Fibroblast of mammary gland (primary cell): ENCODE data around the gene PREP.

Experiments
- DNase-seq: peaks from one replicate; pipeline ENCODE4 v3.0.0-alpha.2; 2010; ENCODE audit warnings: low read depth
- H3K4me3 ChIP-seq: 2 replicates; pipeline ENCODE4 v1.5.1; 2011; ENCODE audit warnings: low read depth, mild to moderate bottlenecking, low read length, moderate library complexity; ENCODE audit not compliant: control insufficient read depth
- TF ChIP-seq, protein P1 (sequence below): conservative IDR thresholded peaks from 2 replicates; pipeline ENCODE4 v1.5.1; 2011; ENCODE audit warnings: low read depth, low read length, inconsistent platforms; ENCODE audit not compliant: control insufficient read depth, insufficient read depth

Gene PREP

GRCh38 chr6:105398859-105399258 is 4.0 kb downstream of the PREP start:
- DNase-seq: no peak
- no peak overlapping the region for H3K4me3 ChIP-seq
- TF ChIP-seq, protein P1, sequence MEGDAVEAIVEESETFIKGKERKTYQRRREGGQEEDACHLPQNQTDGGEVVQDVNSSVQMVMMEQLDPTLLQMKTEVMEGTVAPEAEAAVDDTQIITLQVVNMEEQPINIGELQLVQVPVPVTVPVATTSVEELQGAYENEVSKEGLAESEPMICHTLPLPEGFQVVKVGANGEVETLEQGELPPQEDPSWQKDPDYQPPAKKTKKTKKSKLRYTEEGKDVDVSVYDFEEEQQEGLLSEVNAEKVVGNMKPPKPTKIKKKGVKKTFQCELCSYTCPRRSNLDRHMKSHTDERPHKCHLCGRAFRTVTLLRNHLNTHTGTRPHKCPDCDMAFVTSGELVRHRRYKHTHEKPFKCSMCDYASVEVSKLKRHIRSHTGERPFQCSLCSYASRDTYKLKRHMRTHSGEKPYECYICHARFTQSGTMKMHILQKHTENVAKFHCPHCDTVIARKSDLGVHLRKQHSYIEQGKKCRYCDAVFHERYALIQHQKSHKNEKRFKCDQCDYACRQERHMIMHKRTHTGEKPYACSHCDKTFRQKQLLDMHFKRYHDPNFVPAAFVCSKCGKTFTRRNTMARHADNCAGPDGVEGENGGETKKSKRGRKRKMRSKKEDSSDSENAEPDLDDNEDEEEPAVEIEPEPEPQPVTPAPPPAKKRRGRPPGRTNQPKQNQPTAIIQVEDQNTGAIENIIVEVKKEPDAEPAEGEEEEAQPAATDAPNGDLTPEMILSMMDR: no peak

- TF ChIP-seq, protein P1: no peak
- DNase-seq: no peak
- H3K4me3 ChIP-seq: no peak overlapping the region
Observed at GRCh38 chr6:105397987-105398386, 4.9 kb downstream of the PREP start.

GRCh38 chr6:105391705-105392104 is 11.2 kb downstream of the PREP start:
- TF ChIP-seq, protein P1: no peak
- no peak overlapping the region for H3K4me3 ChIP-seq
- no peak for DNase-seq

DNA sequence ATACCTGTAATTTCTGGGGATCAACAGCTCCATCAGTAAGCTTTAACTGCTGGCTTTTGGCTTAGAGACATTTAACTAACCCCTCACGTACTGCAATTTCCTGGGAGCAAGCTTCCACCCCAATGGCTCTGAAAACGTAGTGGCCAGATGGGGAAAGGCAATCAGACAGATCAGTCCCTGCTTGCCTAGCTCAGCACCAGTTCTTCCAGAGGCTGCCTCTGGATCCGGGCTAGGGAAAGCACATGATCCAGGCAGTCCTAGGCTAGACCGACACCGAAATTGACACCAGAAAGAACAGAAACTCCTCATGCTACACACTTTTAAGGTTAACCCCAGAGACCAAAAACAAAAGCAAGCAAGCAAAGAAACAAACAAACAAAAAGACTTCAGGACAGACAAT is 13.3 kb downstream of the PREP start:
- peak; percentile 13 for DNase-seq
- TF ChIP-seq, protein P1: no peak
- no peak overlapping the region for H3K4me3 ChIP-seq

GRCh38 chr6:105388392-105388791 is 14.5 kb downstream of the PREP start:
- DNase-seq: no peak
- H3K4me3 ChIP-seq: no peak overlapping the region
- TF ChIP-seq, protein P1: no peak

- TF ChIP-seq, protein P1: no peak
- H3K4me3 ChIP-seq: no peak overlapping the region
- no peak for DNase-seq
Observed at GRCh38 chr6:105384004-105384403, 18.9 kb downstream of the PREP start.

DNA sequence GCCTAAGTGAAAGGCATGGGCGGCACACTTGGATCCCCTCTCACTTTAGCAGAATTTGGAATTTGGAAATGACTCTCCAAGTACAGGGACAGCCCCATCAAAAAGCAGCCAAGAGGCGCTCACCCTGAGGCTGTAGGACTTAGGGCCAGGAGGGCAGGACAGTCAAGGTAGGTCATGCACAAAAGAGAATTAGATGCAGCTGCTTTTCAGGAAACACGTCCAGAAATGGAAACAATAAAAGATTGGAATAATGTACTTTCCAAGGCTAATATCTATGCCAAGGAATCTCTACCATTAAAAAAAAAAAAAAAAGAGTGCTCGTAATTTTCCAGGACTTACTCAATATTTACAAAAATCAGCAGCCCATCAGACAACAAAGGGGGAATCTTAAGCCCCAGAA is 19.9 kb downstream of the PREP start:
- DNase-seq: no peak
- H3K4me3 ChIP-seq: no peak overlapping the region
- TF ChIP-seq, protein P1: no peak
